OCI-LY1 (cell line): ENCODE measurements around the gene XKR7.

Experiments
- EZH2 ChIP-seq: fragments of 200-600 bp; sonication (generic), shearing (Covaris generic); IDR thresholded peaks from 2 replicates; pipeline ENCODE4 v1.8.0; 2017; ENCODE audit warnings: borderline replicate concordance, mixed run types, mild to moderate bottlenecking, antibody characterized with exemption, low read length, moderate library complexity, mixed read lengths
- TF ChIP-seq, protein P1 (sequence below): fragments of 200-600 bp; sonication (generic), shearing (Covaris generic); IDR thresholded peaks from 2 replicates; pipeline ENCODE4 v1.5.1; 2017; ENCODE audit warnings: mild to moderate bottlenecking, antibody characterized with exemption, low read length, moderate library complexity, mixed read lengths

DNA sequence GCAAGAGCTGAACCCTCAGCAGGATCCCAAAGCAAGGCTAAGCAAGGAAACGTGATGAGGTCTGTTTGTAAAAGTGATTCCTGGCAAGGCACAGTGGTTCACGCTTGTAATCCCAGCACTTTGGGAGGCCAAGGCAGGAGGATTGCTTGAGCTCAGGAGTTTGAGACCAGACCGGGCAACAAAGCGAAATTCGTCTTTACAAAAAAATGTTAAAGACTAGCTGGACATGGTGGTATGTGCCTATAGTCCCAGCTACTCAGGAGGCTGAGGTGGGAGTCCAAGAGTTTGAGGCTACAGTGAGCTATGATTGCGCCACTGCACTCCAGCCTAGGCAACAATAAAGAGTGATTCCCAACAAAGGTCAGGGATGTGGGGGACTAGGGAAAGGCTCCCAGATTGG is 4.1 kb upstream of the XKR7 start:
- TF ChIP-seq, protein P1, sequence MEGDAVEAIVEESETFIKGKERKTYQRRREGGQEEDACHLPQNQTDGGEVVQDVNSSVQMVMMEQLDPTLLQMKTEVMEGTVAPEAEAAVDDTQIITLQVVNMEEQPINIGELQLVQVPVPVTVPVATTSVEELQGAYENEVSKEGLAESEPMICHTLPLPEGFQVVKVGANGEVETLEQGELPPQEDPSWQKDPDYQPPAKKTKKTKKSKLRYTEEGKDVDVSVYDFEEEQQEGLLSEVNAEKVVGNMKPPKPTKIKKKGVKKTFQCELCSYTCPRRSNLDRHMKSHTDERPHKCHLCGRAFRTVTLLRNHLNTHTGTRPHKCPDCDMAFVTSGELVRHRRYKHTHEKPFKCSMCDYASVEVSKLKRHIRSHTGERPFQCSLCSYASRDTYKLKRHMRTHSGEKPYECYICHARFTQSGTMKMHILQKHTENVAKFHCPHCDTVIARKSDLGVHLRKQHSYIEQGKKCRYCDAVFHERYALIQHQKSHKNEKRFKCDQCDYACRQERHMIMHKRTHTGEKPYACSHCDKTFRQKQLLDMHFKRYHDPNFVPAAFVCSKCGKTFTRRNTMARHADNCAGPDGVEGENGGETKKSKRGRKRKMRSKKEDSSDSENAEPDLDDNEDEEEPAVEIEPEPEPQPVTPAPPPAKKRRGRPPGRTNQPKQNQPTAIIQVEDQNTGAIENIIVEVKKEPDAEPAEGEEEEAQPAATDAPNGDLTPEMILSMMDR: no peak
- no peak for TF ChIP-seq EZH2
